ENCODE measurements around the gene ATP23. TPM values are rescaled to one million over a fixed set of nuclear protein-coding genes. Genes with fewer than 3 reads are reported as not detected.

The ATP23 gene
- 35.7 TPM for polyA plus RNA-seq (2012; ENCODE audit: insufficient read depth, insufficient read length)

- DNase-seq (ENCODE audit: low read depth, low spot score), result peak; percentile 93
- H3K4me3 ChIP-seq (ENCODE audit: low read length), result peak within 1 kb of the TSS; percentile 91
Measured at GRCh38 chr12:57941165-57941894, at the start of gene ATP23. Gene ATP23, plus strand, starts transcription at chr12:57941567. Its CDS starts 135 bp downstream, at chr12:57941702.

- DNase-seq (ENCODE audit: low read depth, low spot score), result no peak
- H3K4me3 ChIP-seq (ENCODE audit: low read length), result no peak overlapping the region
Measured at GRCh38 chr12:57892232-57892972, 49.0 kb upstream of the ATP23 start.

- DNase-seq (ENCODE audit: low read depth, low spot score), result no peak
- H3K4me3 ChIP-seq (ENCODE audit: low read length), result no peak overlapping the region
Measured at GRCh38 chr12:57893431-57894353, 47.7 kb upstream of the ATP23 start.

GRCh38 chr12:57894399-57895292 lies 46.7 kb upstream of the ATP23 start:
- H3K4me3 ChIP-seq (ENCODE audit: low read length), result no peak overlapping the region
- DNase-seq (ENCODE audit: low read depth, low spot score), result peak; percentile 38

- DNase-seq (ENCODE audit: low read depth, low spot score), result no peak
- H3K4me3 ChIP-seq (ENCODE audit: low read length), result no peak overlapping the region
Measured at GRCh38 chr12:57895389-57896114, 45.8 kb upstream of the ATP23 start.

GRCh38 chr12:57896115-57896433 lies 45.3 kb upstream of the ATP23 start:
- DNase-seq (ENCODE audit: low read depth, low spot score), result no peak
- no peak overlapping the region for H3K4me3 ChIP-seq (ENCODE audit: low read length)

- no peak for DNase-seq (ENCODE audit: low read depth, low spot score)
- no peak overlapping the region for H3K4me3 ChIP-seq (ENCODE audit: low read length)
Measured at GRCh38 chr12:57896434-57897201, 44.7 kb upstream of the ATP23 start.

GRCh38 chr12:57897286-57897974 lies 43.9 kb upstream of the ATP23 start:
- H3K4me3 ChIP-seq (ENCODE audit: low read length), result no peak overlapping the region
- peak; percentile 25 for DNase-seq (ENCODE audit: low read depth, low spot score)

GRCh38 chr12:57898308-57898970 lies 42.9 kb upstream of the ATP23 start:
- DNase-seq (ENCODE audit: low read depth, low spot score), result peak; percentile 52
- peak overlapping the region; percentile 9; the same call in 1 of the 2 replicates for H3K4me3 ChIP-seq (ENCODE audit: low read length)

- H3K4me3 ChIP-seq (ENCODE audit: low read length), result peak overlapping the region; percentile 9
- DNase-seq (ENCODE audit: low read depth, low spot score), result peak; percentile 79
Measured at GRCh38 chr12:57899010-57899662, 42.2 kb upstream of the ATP23 start.

GRCh38 chr12:57902478-57902969 lies 38.8 kb upstream of the ATP23 start:
- no peak overlapping the region for H3K4me3 ChIP-seq (ENCODE audit: low read length)
- no peak for DNase-seq (ENCODE audit: low read depth, low spot score)

- no peak for DNase-seq (ENCODE audit: low read depth, low spot score)
- no peak overlapping the region for H3K4me3 ChIP-seq (ENCODE audit: low read length)
Measured at GRCh38 chr12:57904426-57904825, 36.9 kb upstream of the ATP23 start.

GRCh38 chr12:57904848-57905811 lies 36.2 kb upstream of the ATP23 start:
- H3K4me3 ChIP-seq (ENCODE audit: low read length), result no peak overlapping the region
- peak; percentile 88 for DNase-seq (ENCODE audit: low read depth, low spot score)

- DNase-seq (ENCODE audit: low read depth, low spot score), result no peak
- H3K4me3 ChIP-seq (ENCODE audit: low read length), result no peak overlapping the region
Measured at GRCh38 chr12:57905812-57906475, 35.4 kb upstream of the ATP23 start.

All from Jurkat, Clone E6-1 (cell line).